BE2C (cell line): ENCODE results near the gene THAP9.

Source experiments
- DNase-seq: peaks from one replicate; pipeline ENCODE4 v3.0.0-alpha.2; 2020
- H3K27me3 ChIP-seq: fragments of 250-450 bp; sonication (Bioruptor Pico); 2 replicates; pipeline ENCODE4 v1.5.1; 2020; ENCODE audit warnings: mild to moderate bottlenecking
- H3K36me3 ChIP-seq: fragments of 250-450 bp; sonication (Bioruptor Pico); 2 replicates; pipeline ENCODE4 v1.5.1; 2020; ENCODE audit warnings: mild to moderate bottlenecking
- H3K4me1 ChIP-seq: fragments of 250-450 bp; sonication (Bioruptor Pico); 2 replicates; pipeline ENCODE4 v1.5.1; 2020
- H3K4me3 ChIP-seq: 2 replicates; pipeline ENCODE4 v1.5.1; 2011; ENCODE audit warnings: low read depth, low read length
- H3K9me3 ChIP-seq: fragments of 250-450 bp; sonication (Bioruptor Pico); 2 replicates; pipeline ENCODE4 v1.5.1; 2020
- CTCF ChIP-seq: IDR thresholded peaks from 2 replicates; pipeline ENCODE4 v1.5.1; 2012; ENCODE audit warnings: mild to moderate bottlenecking, low read depth, low read length

THAP9 gene

GRCh38 chr4:82930848-82931755 is 30.6 kb downstream of the THAP9 start:
- no peak for DNase-seq
- Histone ChIP-seq H3K4me3 (no peak overlapping the region), H3K36me3 (peaks cover 14% of the 10 kb centered on the region), H3K27me3 (no peaks in the 10 kb centered on the region), H3K9me3 (no peaks in the 10 kb centered on the region), H3K4me1 (peaks cover 5% of the 10 kb centered on the region; the same call in 1 of the 2 replicates)
- no peak for TF ChIP-seq CTCF

GRCh38 chr4:82934441-82934840 is 33.9 kb downstream of the THAP9 start:
- no peak for TF ChIP-seq CTCF

GRCh38 chr4:82939414-82939813 is 38.9 kb downstream of the THAP9 start:
- TF ChIP-seq CTCF, result no peak
- H3K36me3 ChIP-seq, result peaks cover 23% of the 10 kb centered on the region

More at GRCh38 chr4:82934441-82934840, 33.9 kb downstream of the THAP9 start:
- Histone ChIP-seq H3K9me3 (no peaks in the 10 kb centered on the region), H3K4me1 (peaks cover 5% of the 10 kb centered on the region; the same call in 1 of the 2 replicates), H3K27me3 (no peaks in the 10 kb centered on the region), H3K4me3 (no peak overlapping the region), H3K36me3 (peaks cover 25% of the 10 kb centered on the region)
- no peak for DNase-seq

GRCh38 chr4:82947498-82947897 is 47.0 kb downstream of the THAP9 start:
- DNase-seq, result no peak
- no peaks in the 10 kb centered on the region for H3K27me3 ChIP-seq
- no peaks in the 10 kb centered on the region for H3K9me3 ChIP-seq
- no peak overlapping the region for H3K4me3 ChIP-seq
- peaks cover 7% of the 10 kb centered on the region for H3K36me3 ChIP-seq
- TF ChIP-seq CTCF, result no peak
- no peaks in the 10 kb centered on the region for H3K4me1 ChIP-seq

More at GRCh38 chr4:82939414-82939813, 38.9 kb downstream of the THAP9 start:
- Histone ChIP-seq H3K4me3 (no peak overlapping the region), H3K4me1 (no peaks in the 10 kb centered on the region), H3K27me3 (no peaks in the 10 kb centered on the region), H3K9me3 (no peaks in the 10 kb centered on the region)
- no peak for DNase-seq

- no peaks in the 10 kb centered on the region for H3K27me3 ChIP-seq
- no peaks in the 10 kb centered on the region for H3K9me3 ChIP-seq
- no peaks in the 10 kb centered on the region for H3K4me1 ChIP-seq
- H3K36me3 ChIP-seq, result peaks cover 7% of the 10 kb centered on the region
- no peak for DNase-seq
- TF ChIP-seq CTCF, result no peak
- H3K4me3 ChIP-seq, result no peak overlapping the region
Observed at GRCh38 chr4:82948647-82949204, 48.2 kb downstream of the THAP9 start.

- no peaks in the 10 kb centered on the region for H3K9me3 ChIP-seq
- DNase-seq, result no peak
- no peak overlapping the region for H3K4me3 ChIP-seq
- H3K36me3 ChIP-seq, result peaks cover 3% of the 10 kb centered on the region
- no peak for TF ChIP-seq CTCF
- H3K4me1 ChIP-seq, result no peaks in the 10 kb centered on the region
- no peaks in the 10 kb centered on the region for H3K27me3 ChIP-seq
Observed at GRCh38 chr4:82951196-82951595, 50.7 kb downstream of the THAP9 start.
